Measurements from ENCODE around the gene ZEB2. TPM values are rescaled to one million over a fixed set of nuclear protein-coding genes. Genes with fewer than 3 reads are reported as not detected.

Gene ZEB2
- polyA plus RNA-seq, 3 donors from 2014 or later, result 56.5 to 115 (median 62.3) TPM

GRCh38 chr2:144477281-144477956 lies 42.5 kb downstream of the ZEB2 start:
- peaks cover 2 to 13% (median 11%) of the 10 kb centered on the region in 3 donors for H3K27me3 Mint-ChIP-seq (ENCODE audit: low read depth in 3 of 3)
- H3K27ac Mint-ChIP-seq, result peak overlapping the region in 3 of 6 donors; percentile 92 to 96 (median 93)

GRCh38 chr2:144476682-144477081 lies 43.2 kb downstream of the ZEB2 start:
- H3K4me3 Mint-ChIP-seq, result peak overlapping the region in 3 of 5 donors; percentile 10 to 83 (median 76)
- no peak overlapping the region for H3K27ac Mint-ChIP-seq
- peaks cover 0 to 45% of the 10 kb centered on the region in 2 donors for H3K4me1 Mint-ChIP-seq
- H3K27me3 Mint-ChIP-seq (ENCODE audit: low read depth in 3 of 3), result peaks cover 2 to 9% (median 9%) of the 10 kb centered on the region in 3 donors
- DNase-seq, result no peak
- peaks cover 8 to 12% (median 8%) of the 10 kb centered on the region in 3 donors for H3K36me3 Mint-ChIP-seq
- H3K9me3 Mint-ChIP-seq, result no peaks in the 10 kb centered on the region

More at GRCh38 chr2:144477281-144477956, 42.5 kb downstream of the ZEB2 start:
- peaks cover 0 to 53% of the 10 kb centered on the region in 2 donors for H3K4me1 Mint-ChIP-seq
- peak overlapping the region; percentile 42 to 83 (median 71) for H3K4me3 Mint-ChIP-seq
- no peaks in the 10 kb centered on the region for H3K9me3 Mint-ChIP-seq
- peaks cover 13 to 15% (median 13%) of the 10 kb centered on the region in 3 donors for H3K36me3 Mint-ChIP-seq
- no peak for DNase-seq

GRCh38 chr2:144475569-144476275 lies 44.2 kb downstream of the ZEB2 start:
- H3K36me3 Mint-ChIP-seq, result peaks cover 7 to 11% (median 9%) of the 10 kb centered on the region in 3 donors
- H3K9me3 Mint-ChIP-seq, result no peaks in the 10 kb centered on the region
- no peak overlapping the region for H3K27ac Mint-ChIP-seq
- peak overlapping the region in 3 of 5 donors; percentile 49 to 76 (median 60) for H3K4me3 Mint-ChIP-seq
- DNase-seq, result no peak
- peaks cover 0 to 36% of the 10 kb centered on the region in 2 donors for H3K4me1 Mint-ChIP-seq
- peaks cover 2 to 9% (median 6%) of the 10 kb centered on the region in 3 donors for H3K27me3 Mint-ChIP-seq (ENCODE audit: low read depth in 3 of 3)

GRCh38 chr2:144475044-144475443 lies 44.9 kb downstream of the ZEB2 start:
- Mint-ChIP-seq H3K4me1 (peaks cover 0 to 29% of the 10 kb centered on the region in 2 donors), H3K27ac (no peak overlapping the region), H3K36me3 (peaks cover 7 to 11% (median 9%) of the 10 kb centered on the region in 3 donors), H3K4me3 (peak overlapping the region in 3 of 5 donors; percentile 42 to 76 (median 60)), H3K9me3 (no peaks in the 10 kb centered on the region), H3K27me3 (ENCODE audit: low read depth in 3 of 3) (peaks cover 2 to 9% (median 6%) of the 10 kb centered on the region in 3 donors)
- DNase-seq, result peak; percentile 66 to 79 (median 72)

- H3K27me3 Mint-ChIP-seq (ENCODE audit: low read depth in 3 of 3), result peaks cover 2 to 7% (median 6%) of the 10 kb centered on the region in 3 donors
- no peak for DNase-seq
- H3K27ac Mint-ChIP-seq, result no peak overlapping the region
- H3K4me3 Mint-ChIP-seq, result no peak overlapping the region
- H3K4me1 Mint-ChIP-seq, result peaks cover 0 to 20% of the 10 kb centered on the region in 2 donors
- H3K36me3 Mint-ChIP-seq, result peaks cover 7 to 11% (median 9%) of the 10 kb centered on the region in 3 donors
- H3K9me3 Mint-ChIP-seq, result no peaks in the 10 kb centered on the region
These were observed 45.9 kb downstream of the ZEB2 start for GRCh38 chr2:144474017-144474416.

- peaks cover 2 to 7% (median 6%) of the 10 kb centered on the region in 3 donors for H3K27me3 Mint-ChIP-seq (ENCODE audit: low read depth in 3 of 3)
- H3K27ac Mint-ChIP-seq, result no peak overlapping the region
- H3K9me3 Mint-ChIP-seq, result no peaks in the 10 kb centered on the region
- no peak overlapping the region for H3K4me3 Mint-ChIP-seq
- peaks cover 0 to 20% of the 10 kb centered on the region in 2 donors for H3K4me1 Mint-ChIP-seq
- no peak for DNase-seq
- H3K36me3 Mint-ChIP-seq, result peaks cover 7 to 10% (median 9%) of the 10 kb centered on the region in 3 donors
These were observed 47.0 kb downstream of the ZEB2 start for GRCh38 chr2:144472911-144473310.

GRCh38 chr2:144472046-144472412 lies 47.9 kb downstream of the ZEB2 start:
- Mint-ChIP-seq H3K9me3 (no peaks in the 10 kb centered on the region), H3K27me3 (ENCODE audit: low read depth in 3 of 3) (peaks cover 2 to 6% (median 6%) of the 10 kb centered on the region in 3 donors), H3K4me1 (peaks cover 0 to 20% of the 10 kb centered on the region in 2 donors), H3K27ac (no peak overlapping the region), H3K36me3 (peaks cover 3 to 6% (median 3%) of the 10 kb centered on the region in 3 donors), H3K4me3 (peak overlapping the region in 1 of 5 donors; percentile 55)
- DNase-seq, result no peak

- Mint-ChIP-seq H3K27me3 (ENCODE audit: low read depth in 3 of 3) (peaks cover 2 to 6% (median 6%) of the 10 kb centered on the region in 3 donors), H3K36me3 (peaks cover 3 to 6% (median 3%) of the 10 kb centered on the region in 3 donors), H3K4me1 (peaks cover 0 to 25% of the 10 kb centered on the region in 2 donors), H3K27ac (no peak overlapping the region), H3K4me3 (peak overlapping the region in 3 of 5 donors; percentile 15 to 55 (median 34)), H3K9me3 (no peaks in the 10 kb centered on the region)
- peak; percentile 55 to 69 (median 68) for DNase-seq
These were observed 48.4 kb downstream of the ZEB2 start for GRCh38 chr2:144471305-144472045.

- peak overlapping the region in 3 of 5 donors; percentile 15 to 55 (median 34) for H3K4me3 Mint-ChIP-seq
- H3K9me3 Mint-ChIP-seq, result no peaks in the 10 kb centered on the region
- peaks cover 2 to 6% (median 3%) of the 10 kb centered on the region in 3 donors for H3K27me3 Mint-ChIP-seq (ENCODE audit: low read depth in 3 of 3)
- peaks cover 0 to 6% (median 3%) of the 10 kb centered on the region in 3 donors for H3K36me3 Mint-ChIP-seq
- no peak overlapping the region for H3K27ac Mint-ChIP-seq
- peaks cover 0 to 32% of the 10 kb centered on the region in 2 donors for H3K4me1 Mint-ChIP-seq
- no peak for DNase-seq
These were observed 49.1 kb downstream of the ZEB2 start for GRCh38 chr2:144470816-144471215.

GRCh38 chr2:144470334-144470733 lies 49.6 kb downstream of the ZEB2 start:
- no peak for DNase-seq
- Mint-ChIP-seq H3K27ac (no peak overlapping the region), H3K9me3 (no peaks in the 10 kb centered on the region), H3K36me3 (peaks cover 0 to 6% (median 3%) of the 10 kb centered on the region in 3 donors), H3K4me3 (peak overlapping the region in 3 of 5 donors; percentile 15 to 45 (median 34)), H3K27me3 (ENCODE audit: low read depth in 3 of 3) (peaks cover 2 to 6% (median 3%) of the 10 kb centered on the region in 3 donors), H3K4me1 (peaks cover 0 to 36% of the 10 kb centered on the region in 2 donors)

GRCh38 chr2:144469798-144470197 lies 50.1 kb downstream of the ZEB2 start:
- peaks cover 0 to 7% (median 6%) of the 10 kb centered on the region in 3 donors for H3K36me3 Mint-ChIP-seq
- no peak for DNase-seq
- no peaks in the 10 kb centered on the region for H3K9me3 Mint-ChIP-seq
- peak overlapping the region in 1 of 6 donors; percentile 81 for H3K27ac Mint-ChIP-seq
- peaks cover 0 to 42% of the 10 kb centered on the region in 2 donors for H3K4me1 Mint-ChIP-seq
- peak overlapping the region in 2 of 5 donors; percentile 22 to 45 for H3K4me3 Mint-ChIP-seq
- H3K27me3 Mint-ChIP-seq (ENCODE audit: low read depth in 3 of 3), result peaks cover 2 to 6% (median 3%) of the 10 kb centered on the region in 3 donors

- Mint-ChIP-seq H3K9me3 (no peaks in the 10 kb centered on the region), H3K4me3 (peak overlapping the region in 4 of 5 donors; percentile 17 to 51 (median 38)), H3K36me3 (peaks cover 1 to 7% (median 6%) of the 10 kb centered on the region in 3 donors), H3K4me1 (peaks cover 0 to 47% of the 10 kb centered on the region in 2 donors), H3K27ac (peak overlapping the region in 3 of 6 donors; percentile 77 to 88 (median 87)), H3K27me3 (ENCODE audit: low read depth in 3 of 3) (peaks cover 2 to 6% (median 3%) of the 10 kb centered on the region in 3 donors)
- no peak for DNase-seq
These were observed 50.9 kb downstream of the ZEB2 start for GRCh38 chr2:144468823-144469595.

Measured in immature natural killer cell (primary cell).